ENCODE data around the gene VAMP7. TPM values are rescaled to one million over a fixed set of nuclear protein-coding genes. Genes with fewer than 3 reads are reported as not detected.

VAMP7 gene
- total and polyA plus RNA-seq, 2 of the 13 experiments (the other 11 are each of a cell fraction or from before 2014, with no cell fraction given): 13.4 to 20.7 TPM

- no TSS peak for BruUV-seq (replicated peaks)
- H2AFZ ChIP-seq (ENCODE audit: low read length): no peak overlapping the region
- TF ChIP-seq RFXANK (CRISPR knock-in tag; IDR thresholded peaks at IDR 0.05) (no peak), NFAT5 (CRISPR knock-in tag; IDR thresholded peaks at IDR 0.05) (no peak), ZFAT (CRISPR knock-in tag; conservative IDR thresholded peaks at IDR 0.05) (no peak), EZH2 (conservative IDR thresholded peaks at IDR 0.05; ENCODE audit: low read depth, low read length) (no peak), ZNF782 (CRISPR knock-in tag; IDR thresholded peaks at IDR 0.05; ENCODE audit: borderline replicate concordance) (no peak), ZNF616 (CRISPR knock-in tag; IDR thresholded peaks at IDR 0.05; ENCODE audit: low read depth) (no peak), ZNF362 (CRISPR knock-in tag; IDR thresholded peaks at IDR 0.05; ENCODE audit: borderline replicate concordance) (no peak), NR2F1 (CRISPR knock-in tag; IDR thresholded peaks at IDR 0.05) (no peak), ZNF777 (CRISPR knock-in tag; IDR thresholded peaks at IDR 0.05) (no peak), PRMT3 (CRISPR knock-in tag; IDR thresholded peaks at IDR 0.05; ENCODE audit: borderline replicate concordance, low read depth) (no peak), ZSCAN30 (CRISPR knock-in tag; IDR thresholded peaks at IDR 0.05) (no peak), CSRNP1 (CRISPR knock-in tag; IDR thresholded peaks at IDR 0.05) (no peak), ZNF891 (CRISPR knock-in tag; IDR thresholded peaks at IDR 0.05) (no peak), ZBTB3 (CRISPR knock-in tag; IDR thresholded peaks at IDR 0.05; ENCODE audit: borderline replicate concordance, low read depth) (no peak)
These were observed 10.5 kb downstream of the VAMP7 start for GRCh38 chrX:155891446-155892210.

More at GRCh38 chrX:155891446-155892210, 10.5 kb downstream of the VAMP7 start:
- H4K20me1 ChIP-seq (ENCODE audit: insufficient read depth, low read length): no peaks in the 10 kb centered on the region
- peaks cover 70% of the 10 kb centered on the region for H3K9me3 ChIP-seq (ENCODE audit: low read length)
- H3K4me1 ChIP-seq (ENCODE audit: insufficient read depth, low read length): no peaks in the 10 kb centered on the region
- no peaks in the 10 kb centered on the region for H3K79me2 ChIP-seq (ENCODE audit: insufficient read depth, low read length)
- FAIRE-seq: no peak
- intact Hi-C loops (cut with micrococcal nuclease; ENCODE audit: unreplicated experiment) (no loop called here), in situ Hi-C loops (cut with HindIII; ENCODE audit: extremely low pct_ligation_motif_present, low pct_unique_long_range_greater_than_20kb) (no loop called here)
- ChIA-PET CTCF (ENCODE audit: low intra/inter-chr PET ratio, low total read pairs) (no interaction called here), POLR2A (no interaction called here)
- no peak overlapping the region for H3K4me3 ChIP-seq (replicated peaks in 1 of 3; ENCODE audit: insufficient read depth in 1 of 3, low read depth in 2 of 3, low read length in 3 of 3)
- H3K27me3 ChIP-seq (ENCODE audit: control insufficient read depth in 1 of 2, insufficient read depth in 2 of 2, low read length in 2 of 2): no peaks in the 10 kb centered on the region
- peaks cover 0 to 19% of the 10 kb centered on the region in 2 experiments; a peak in 4 of 5 replicates for H3K36me3 ChIP-seq (replicated peaks in 1 of 2; ENCODE audit: control insufficient read depth in 1 of 2, insufficient read depth in 2 of 2, low read length in 2 of 2)
- WGBS (ENCODE audit: low lambda C conversion rate): 48% methylated on average over 3 of the region's 3 CpGs
- no peak for DNase-seq (ENCODE audit: low spot score)
- ATAC-seq: no peak
- no peak overlapping the region for H3K27ac ChIP-seq (ENCODE audit: extremely low read length, insufficient read depth, low read length)
- H3K4me2 ChIP-seq (ENCODE audit: low read depth, low read length): no peak overlapping the region
- H3K9ac ChIP-seq (ENCODE audit: insufficient read depth, low read depth, low read length): no peak overlapping the region
